ENCODE data around the gene TMEM108. TPM values are rescaled to one million over a fixed set of nuclear protein-coding genes. Genes with fewer than 3 reads are reported as not detected.

TMEM108 gene
- total RNA-seq, 1 experiment from 2014 or later = 0.34 TPM

DNA sequence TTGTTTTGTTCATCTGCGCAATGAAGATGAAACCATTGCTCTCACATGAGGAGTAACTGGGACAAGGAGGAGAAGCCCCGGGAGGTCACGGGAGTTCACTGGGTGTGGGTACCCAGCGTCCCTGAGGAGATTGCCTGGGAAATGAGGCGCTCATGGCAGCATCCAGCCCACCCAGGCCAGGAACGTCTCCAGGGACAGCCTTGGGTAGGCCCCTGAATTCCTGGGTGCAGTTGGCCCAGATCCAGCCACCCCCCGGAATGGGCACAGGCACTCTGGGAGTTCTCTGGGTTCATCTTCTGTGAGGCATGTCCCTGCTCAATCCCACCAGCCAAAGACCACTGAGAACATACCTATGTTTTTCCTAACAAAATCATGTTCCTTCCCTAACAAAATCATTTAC lies 380.2 kb downstream of the TMEM108 start:
- no peak for DNase-seq (ENCODE audit: low read depth)

DNA sequence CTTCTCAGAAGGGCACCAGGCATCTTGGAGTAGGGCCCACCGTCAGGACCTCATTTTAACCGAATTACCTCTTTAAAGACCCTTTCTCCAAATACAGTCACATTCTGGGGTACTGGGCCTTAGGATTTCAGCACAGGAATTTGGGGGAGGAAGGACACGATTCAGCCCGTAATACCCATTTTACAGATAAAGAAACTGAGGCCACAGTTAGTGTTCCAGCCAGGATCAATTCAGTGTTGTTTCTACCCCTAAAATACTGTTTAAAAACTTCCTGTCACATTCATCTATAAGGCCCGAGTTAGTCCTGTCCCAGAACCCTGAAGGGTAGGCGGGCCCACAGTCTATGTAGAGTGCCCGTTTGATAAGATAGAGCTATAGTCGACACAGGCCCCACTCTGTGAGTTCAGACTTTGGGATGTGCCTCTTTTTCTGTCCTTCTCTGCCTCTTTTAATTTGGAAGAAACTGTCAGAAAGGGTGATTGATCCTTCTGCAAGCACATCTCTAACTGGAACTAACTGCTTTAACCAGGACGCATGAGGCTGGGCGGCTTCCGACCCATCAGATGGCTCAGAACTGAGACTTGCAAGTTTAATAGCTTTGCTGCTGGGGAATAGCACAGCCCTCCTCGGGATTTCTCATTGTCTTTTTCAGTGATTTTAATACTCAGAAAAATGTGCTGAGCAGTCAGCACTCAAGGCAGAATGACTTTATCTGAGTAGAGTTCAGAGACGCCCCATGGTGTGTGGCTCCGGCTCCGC lies 381.1 kb downstream of the TMEM108 start:
- DNase-seq (ENCODE audit: low read depth) = no peak

DNA sequence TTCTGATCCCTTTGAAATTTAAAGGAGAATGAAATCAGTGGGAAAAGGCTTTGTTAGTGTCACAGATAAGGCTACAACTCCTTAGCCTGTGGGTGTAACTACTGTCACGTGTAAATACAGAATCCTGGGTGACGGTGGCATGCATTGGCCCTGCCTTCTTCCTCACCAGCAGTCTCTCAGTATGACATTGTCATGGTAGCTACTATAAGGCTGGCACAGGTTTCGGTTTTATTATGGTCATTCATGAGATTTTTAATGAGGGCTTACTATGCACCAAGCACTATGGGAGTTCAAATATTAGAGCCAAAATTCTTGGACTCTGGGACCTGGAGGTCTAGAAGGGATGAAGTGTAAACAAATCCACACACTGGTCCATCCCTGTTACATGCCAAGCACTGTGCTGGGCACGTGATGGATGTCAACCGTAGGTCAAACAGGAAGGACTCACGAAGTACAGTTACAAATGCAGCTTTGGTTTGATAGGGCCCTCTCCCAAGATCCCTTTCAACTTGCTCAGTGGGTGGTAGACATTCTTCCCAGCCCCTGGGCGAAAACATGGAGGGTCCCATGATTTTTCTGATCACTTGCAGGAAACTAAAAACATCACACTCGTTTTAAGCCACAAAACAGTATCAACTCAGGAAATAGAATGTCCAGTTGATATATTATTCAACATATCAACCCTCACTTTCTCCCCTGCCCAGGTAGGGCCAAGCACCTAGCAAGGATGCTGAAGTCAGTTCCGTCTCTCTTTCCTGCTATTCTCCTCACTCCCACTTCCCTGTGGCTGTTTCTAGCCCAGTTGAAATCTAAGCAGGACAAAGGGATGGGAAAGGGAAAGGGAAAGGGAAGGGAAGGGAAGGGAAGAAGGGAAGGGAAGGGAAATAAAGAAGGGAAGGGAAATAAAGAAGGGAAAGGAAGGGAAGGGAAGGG lies 387.0 kb downstream of the TMEM108 start:
- DNase-seq (ENCODE audit: low read depth) = no peak

DNA sequence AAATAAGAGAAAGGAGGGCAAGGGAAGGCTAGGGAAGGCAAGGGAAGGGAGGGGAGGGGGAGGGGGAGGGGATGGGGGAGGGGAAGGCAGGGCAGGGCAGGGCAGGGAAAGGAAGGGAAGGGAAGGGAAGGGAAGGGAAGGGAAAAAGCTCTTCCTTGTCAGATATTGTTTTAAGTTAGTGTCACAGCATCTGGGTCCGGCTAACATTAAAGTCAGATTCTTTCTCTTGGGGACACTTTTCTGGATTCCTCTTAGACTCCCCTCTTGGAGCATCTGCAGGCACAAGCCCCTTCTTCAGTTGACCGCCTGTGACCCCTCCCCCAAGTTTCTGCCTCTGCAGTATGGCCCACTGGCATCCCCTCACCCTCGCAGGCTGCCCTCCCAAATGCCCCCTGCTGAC lies 387.7 kb downstream of the TMEM108 start:
- DNase-seq (ENCODE audit: low read depth) = no peak

DNA sequence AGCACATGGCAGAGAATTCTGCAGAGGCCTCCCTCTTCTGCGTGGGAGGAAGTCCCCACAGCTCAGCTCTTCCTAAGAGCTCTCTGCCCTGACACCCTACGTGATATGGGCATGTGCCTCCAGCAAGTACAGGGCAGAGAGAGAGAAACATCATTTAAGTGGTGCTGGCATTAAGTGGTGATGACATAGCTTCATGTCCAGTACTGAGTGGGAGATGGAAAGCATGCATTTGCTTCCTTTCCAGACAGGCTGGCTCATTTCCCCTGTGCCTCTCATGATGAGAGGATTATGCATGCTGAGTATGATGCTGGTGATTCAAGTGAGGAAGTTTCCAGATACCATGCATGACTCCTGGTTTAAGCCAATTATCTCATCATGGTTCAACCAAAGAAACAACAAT lies 388.5 kb downstream of the TMEM108 start:
- peak; percentile 60 for DNase-seq (ENCODE audit: low read depth)

DNA sequence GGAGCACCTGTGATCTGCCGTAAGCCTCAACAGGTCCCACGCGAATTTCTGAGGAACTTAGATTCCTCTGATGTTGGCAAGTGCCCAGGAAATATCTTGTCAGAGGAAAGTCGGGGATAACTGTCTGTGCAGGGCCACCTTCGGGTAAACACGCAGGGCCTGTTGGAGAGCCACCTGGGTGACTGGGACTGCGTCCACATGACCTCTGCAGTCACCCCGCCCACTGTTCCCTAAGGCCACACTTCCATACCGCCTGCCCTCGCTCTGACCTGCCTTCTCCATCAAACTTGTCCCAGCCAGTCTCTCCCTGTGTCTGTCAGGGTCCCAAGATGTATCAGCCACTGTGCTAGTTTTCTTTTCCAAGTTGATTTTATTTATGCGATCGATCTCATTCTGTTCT lies 390.4 kb downstream of the TMEM108 start:
- no peak for DNase-seq (ENCODE audit: low read depth)

DNA sequence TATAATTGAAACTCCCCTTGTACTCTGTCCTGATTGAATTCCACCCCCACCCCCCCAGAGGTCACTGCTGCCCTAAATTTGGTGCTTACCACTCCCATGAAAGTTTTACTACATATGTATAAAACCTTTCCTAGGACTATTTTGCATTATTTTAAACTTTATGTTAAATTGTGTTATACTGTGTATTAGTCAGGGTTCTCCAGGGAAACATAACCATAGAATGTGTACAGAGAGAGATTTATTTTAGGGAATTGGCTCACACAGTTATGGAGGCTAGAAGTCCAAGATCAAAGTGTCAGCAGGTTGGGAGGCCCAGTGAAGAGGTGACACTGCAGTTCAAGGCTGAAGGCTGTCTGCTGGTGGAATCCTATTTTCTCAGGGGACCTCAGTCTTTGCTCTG lies 390.9 kb downstream of the TMEM108 start:
- no peak for DNase-seq (ENCODE audit: low read depth)

DNA sequence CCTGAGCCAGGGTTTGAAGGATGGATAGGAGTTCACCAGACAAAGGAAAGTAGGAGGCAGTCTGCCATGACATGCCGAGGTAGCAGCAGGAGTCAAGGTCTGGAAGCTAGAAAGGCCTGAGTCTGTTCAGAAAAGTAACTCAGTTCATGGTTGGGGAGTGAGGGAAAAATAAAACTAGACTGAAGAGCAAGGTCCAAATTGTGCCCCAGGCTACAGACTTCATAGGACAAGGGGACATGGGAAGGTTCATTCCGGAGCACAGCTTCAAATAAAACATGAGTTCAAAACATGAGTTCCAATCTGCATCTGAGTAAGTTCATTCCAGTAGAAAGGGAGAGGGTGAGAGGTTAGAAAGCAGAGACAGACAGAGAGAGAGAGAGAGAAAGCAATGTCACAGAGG lies 401.4 kb downstream of the TMEM108 start:
- no peak for DNase-seq (ENCODE audit: low read depth)

DNA sequence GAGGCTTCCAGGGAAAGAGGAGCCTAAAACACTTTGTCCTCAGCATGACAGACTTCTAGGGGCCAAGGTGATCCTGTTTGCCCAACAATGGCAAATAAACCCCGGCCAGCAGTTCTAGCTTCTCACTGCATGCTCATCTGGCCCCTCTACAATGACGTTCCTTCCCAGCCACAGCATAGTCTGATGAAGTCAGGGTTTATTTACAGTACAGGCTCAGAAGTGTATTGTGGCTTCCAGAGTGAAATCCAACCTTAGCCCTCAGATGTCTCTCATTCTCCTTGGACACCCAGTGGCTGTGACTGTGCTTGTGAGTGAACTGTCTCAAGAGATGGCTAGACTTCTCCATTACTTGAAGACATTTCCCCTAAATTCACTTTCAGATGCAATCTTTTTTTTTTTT lies 402.5 kb downstream of the TMEM108 start:
- no peak for DNase-seq (ENCODE audit: low read depth)

DNA sequence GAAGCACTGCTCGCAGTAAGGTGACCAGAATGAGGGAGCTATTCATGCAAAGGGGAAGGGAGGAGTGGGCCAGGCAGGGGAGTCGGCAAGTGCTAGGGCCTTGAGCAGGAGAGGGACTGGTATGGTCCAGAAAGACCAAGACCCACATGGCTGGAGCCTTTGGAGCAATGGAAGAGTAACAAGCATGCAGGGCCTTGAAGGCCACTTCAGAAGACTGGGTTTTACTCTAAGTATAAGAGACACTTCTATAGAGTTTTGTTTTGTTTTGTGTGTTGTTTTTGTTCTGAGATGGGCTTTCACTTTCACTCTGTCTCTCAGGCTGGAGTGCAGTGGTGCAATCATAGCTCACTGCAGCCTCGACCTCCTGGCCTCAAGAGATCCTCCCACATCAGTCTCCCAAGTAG lies 403.7 kb downstream of the TMEM108 start:
- DNase-seq (ENCODE audit: low read depth) = no peak

DNA sequence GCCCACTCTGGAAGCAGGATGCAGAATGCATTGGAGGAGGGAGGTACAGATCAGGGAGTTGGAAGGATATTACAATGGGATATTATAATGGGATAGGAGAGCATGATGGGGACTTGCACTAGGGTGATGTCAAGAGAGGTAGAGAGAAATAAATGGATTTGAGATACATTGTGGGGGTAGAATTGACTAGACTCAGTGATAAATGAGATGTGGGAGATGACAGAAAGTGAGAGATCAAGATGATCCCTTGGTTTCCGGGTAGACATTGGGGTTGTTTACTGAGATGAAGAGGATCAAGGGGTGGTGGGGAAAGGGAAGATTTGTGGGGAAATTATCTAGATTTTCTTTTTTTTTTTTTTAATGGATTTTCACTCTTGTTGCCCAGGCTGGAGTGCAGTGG lies 404.3 kb downstream of the TMEM108 start:
- no peak for DNase-seq (ENCODE audit: low read depth)

DNA sequence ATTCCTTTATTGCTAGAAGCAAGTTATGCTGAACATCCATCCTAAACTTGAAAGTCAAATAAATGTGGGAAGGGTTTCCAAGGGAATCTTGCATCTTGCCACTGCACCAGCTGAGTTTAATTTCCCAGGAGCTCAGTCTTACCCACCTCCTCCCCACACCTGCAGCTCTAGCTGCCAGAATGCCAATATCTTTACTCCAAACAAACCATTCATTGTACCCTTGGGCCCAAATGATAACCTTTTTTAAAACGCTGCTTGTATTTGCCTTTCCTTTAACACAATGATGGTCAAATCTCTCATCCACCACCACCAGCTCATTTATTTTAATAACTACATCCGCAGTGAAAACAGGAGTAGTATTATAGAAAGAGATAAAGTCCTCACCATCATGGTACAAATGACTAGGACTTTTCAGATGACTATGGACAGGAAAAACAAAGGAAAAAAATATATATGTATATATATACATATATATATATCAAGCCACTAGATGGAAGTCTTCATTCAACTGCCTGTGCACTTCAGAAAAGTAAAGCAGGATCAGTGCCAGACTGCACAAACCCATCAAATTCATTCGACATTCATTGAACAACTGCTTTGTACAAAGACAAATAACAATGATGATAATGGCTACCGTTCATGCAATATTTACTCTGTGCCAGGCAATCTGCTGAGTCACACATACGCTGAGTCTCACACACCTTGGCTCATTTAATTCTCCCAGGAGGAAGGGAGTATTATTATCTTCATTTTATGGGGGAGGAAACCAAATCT lies 405.6 kb downstream of the TMEM108 start:
- peak; percentile 67 for DNase-seq (ENCODE audit: low read depth)

DNA sequence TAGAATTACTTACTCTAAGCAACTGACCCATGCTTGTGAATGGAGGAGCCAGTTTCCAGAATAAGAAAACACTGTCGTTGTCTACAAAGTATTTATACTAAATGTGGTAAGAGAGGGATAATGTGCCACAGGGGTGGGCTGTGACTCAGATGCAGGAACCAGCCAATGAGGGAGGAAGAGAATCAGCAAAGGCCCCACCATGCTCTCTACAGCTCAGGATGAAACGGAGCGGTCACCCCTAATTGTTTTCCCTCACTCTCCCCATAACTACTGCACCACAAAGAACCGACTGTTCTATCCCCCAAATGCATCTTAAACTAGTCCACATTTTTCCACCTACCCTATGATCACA lies 406.2 kb downstream of the TMEM108 start:
- no peak for DNase-seq (ENCODE audit: low read depth)

DNA sequence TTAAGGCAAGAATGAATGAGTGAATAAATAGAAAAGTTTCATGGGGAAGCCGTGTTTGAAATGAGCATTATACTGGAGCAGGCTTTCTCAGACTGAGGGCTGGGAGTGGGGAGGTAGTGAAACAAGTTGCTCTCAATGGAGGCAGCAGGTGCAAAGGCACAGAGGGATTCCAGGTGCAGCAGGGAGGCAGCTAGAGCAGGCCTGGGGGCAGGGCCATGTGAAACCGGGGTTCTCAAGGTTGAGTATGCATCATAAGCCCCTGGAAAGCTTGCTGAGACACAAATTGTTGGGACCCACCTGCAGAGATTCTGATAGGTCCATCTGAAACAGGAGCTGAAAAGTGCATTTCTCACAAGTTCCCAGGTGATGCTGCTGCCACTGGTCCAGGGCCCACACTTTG lies 406.9 kb downstream of the TMEM108 start:
- DNase-seq (ENCODE audit: low read depth) = no peak
